NCI-H2227 (cell line): ENCODE measurements around the gene GLIPR1.
"Not testable (repeated sequence)": the region's sequence is repeated elsewhere in the genome, so short reads cannot be mapped to it uniquely, and the experiment has no call there.

ENCODE experiments used
- DNase-seq: peaks from one replicate; lab custom pipeline; 2025; ENCODE audit not compliant: unreplicated experiment; lab: John Stamatoyannopoulos, UW

Gene GLIPR1

DNA sequence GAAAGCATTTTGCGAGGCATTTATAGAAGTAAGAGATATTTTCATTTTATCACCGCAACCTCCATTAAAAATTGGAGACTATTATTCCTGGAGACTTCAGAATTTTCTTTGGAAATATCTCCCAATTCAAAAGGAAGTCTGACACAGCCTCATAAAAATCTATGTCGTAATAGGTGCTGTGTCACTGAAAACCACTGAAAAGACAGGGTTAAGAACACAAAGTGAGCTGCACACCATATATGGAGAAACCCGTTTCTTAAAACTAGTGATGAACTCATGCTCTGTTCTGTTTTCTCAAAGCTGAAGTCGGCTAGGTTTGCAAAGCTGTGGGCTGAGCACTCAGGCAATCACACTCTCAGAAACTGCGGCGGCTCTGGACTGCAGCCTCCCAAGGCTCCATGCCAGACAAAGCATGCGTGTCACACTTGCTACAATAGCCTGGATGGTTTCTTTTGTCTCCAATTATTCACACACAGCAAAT is at the start of gene GLIPR1:
Gene GLIPR1 (plus strand): TSS at position 287 of the 481 bp plus-strand sequence. CDS start 126 bp downstream, at position 413.
- peak; percentile 12 for DNase-seq

DNA sequence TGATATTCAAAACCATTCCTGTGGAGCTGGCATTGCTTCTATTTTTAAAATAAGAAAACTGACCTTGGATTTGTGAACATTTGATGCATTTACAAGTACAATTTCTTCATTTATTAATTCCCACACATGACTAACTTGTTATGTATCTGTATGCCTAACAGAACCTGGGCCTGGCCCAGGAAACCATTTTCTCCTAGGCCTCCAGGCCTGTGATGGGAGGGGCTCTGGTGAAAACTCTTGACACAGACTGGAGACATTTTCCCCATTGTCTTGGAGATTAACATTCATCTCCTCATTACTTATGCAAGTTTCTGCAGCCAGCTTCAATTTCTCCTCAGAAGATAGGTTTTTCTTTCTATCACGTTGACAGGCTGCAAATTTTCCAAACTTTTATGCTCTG is 47.6 kb upstream of the GLIPR1 start:
- no peak for DNase-seq

- no peak for DNase-seq
Observed at GRCh38 chr12:75437564-75437963, 43.0 kb upstream of the GLIPR1 start.

- no peak for DNase-seq
Observed at GRCh38 chr12:75438059-75438754, 42.3 kb upstream of the GLIPR1 start.

- no peak for DNase-seq
Observed at GRCh38 chr12:75439048-75439447, 41.5 kb upstream of the GLIPR1 start.

GRCh38 chr12:75439930-75440329 is 40.6 kb upstream of the GLIPR1 start:
- DNase-seq, result no peak

DNA sequence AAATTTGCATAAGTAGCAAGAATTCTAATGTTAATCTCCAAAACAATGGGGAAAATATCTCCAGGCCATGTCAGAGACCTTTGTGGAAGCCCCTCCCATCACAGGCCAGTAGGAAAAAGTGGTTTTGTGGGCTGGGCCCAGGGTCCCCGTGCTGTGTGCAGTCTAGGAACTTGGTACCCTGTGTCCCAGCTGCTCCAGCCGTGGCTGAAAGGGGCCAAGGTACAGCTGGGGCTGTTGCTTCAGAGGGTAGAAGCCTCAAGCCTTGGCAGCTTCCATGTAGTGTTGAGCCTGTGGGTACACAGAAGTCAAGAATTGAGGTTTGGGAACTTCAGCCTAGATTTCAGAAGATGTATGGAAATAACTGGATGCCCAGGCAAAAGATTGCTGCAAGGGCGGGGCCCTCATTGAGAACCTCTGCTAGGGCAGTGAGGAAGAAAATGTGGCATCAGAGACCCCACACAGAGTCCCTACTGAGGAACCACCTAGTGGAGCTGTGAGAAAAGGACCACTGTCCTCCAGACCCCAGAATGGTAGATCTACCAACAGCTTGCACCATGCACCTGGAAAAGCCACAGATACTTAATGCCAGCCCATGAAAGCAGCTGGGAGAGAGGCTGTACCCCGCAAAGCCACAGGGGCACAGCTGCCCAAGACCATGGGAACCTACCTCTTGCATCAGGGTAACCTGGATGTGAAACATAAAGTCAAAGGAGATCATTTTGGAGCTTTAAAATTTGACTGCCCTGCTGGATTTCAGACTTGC is 38.7 kb upstream of the GLIPR1 start:
- DNase-seq, result not testable (repeated sequence)

DNA sequence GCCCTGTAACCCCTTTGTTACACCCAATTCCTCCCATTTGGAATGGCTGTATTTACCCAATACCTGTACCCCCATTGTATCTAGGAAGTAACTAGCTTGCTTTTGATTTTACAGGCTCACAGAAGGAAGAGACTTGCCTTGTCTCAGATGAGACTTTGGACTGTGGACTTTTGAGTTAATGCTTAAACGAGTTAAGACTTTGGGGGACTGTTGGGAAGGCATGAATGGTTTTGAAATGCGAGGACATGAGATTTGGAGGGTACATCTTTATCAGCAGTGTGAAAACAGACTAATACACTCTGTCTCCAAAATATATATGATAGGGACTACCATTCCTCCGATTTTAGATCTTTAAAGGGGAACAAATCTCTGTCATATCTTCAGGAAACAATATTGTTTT is 38.1 kb upstream of the GLIPR1 start:
- not testable (repeated sequence) for DNase-seq

DNA sequence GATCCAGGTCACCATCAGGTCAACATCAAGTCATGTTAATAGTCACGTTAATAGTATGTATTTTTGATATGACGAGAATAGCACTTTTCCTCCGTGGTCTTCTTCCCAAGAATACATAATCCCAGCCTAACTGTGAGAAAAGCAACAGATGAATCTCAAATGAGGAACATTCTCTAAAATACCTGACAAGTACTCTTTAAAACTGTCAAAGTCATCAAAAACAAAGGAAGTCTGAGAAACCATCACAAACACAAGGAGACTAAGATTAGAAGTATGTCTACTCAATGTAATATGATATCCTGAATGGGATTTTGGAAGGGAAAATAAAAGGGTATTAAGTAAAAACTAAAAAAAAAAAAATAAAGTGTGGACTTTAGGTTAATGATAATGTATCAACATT is 36.8 kb upstream of the GLIPR1 start:
- no peak for DNase-seq

DNA sequence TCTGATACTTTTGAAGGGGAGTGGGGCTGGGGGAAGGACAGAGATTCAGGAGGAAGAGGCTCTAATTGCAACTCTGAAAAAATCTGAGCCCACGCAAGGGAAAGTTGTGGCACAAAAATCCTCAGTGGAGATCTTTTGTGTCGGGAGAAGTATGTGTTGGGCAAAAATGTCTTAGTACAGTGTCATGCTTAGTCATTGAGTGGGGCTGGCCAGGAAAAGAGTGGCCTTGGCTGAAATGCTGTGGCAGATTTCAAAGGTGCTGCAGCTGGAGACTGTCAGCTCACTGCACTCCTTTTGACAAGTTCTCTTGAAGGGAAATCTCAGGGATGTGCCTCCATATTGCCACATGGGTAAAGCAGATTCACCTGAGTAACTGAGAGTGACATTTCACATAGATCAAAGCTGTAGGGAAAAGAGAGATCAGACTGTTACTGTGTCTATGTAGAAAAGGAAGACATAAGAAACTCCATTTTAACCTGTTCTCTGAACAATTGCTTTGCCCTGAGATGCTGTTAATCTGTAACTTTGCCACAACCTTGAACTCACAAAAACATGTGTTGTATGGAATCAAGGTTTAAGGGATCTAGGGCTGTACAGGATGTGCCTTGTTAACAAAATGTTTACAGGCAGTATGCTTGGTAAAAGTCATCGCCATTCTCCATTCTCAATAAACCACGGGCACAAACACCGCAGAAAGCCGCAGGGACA is 36.0 kb upstream of the GLIPR1 start:
- no peak for DNase-seq

- not testable (repeated sequence) for DNase-seq
Observed at GRCh38 chr12:75445137-75445507, 35.4 kb upstream of the GLIPR1 start.

DNA sequence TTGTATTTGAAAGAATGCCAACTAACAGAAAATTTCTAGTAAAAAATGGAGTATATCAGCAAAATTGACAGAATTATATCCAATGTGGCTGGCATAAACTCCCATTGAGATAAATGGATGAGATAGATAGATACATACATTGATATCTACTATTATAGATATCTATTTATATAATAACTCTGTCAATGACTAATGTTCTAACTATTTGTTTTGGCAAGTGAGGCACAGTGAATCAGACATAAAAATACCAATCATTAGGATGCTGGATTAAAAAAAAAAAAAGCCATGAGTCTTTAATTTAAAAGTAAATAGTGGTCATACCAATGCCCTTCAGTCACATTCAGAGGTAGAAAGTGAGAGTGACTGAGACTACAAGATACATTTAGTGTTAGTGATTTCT is 33.7 kb upstream of the GLIPR1 start:
- no peak for DNase-seq

DNA sequence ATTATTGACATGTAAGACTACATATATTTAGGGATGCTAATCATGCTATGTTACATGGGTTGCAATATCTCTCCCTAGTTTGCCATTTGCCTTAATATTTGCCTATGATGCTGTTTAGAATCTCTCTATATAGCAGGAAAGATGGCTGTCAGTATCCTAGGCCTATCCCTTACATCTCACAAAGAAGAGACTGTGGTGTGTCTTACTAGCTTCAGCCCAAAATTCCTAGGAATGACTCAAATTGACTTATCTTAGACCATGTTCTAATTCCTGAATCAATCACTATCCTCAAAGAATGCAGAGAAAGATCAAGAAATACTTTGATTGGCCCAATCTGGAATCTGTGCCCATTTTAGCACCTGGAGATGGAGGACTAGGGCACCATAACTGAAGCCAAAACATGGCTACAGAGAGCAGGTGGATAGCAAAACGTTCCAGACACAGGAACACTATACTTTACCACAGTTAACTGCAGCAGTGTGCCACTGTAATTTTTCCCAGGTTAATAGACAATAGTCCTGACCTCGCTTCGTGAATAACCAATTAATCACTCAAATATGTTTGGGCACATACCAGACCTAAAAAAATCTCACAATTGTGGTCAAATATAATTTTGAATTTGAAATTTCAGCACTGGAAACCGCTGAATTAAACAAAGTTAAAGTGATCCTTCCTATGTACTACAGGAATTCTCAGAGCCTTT is 32.7 kb upstream of the GLIPR1 start:
- no peak for DNase-seq

DNA sequence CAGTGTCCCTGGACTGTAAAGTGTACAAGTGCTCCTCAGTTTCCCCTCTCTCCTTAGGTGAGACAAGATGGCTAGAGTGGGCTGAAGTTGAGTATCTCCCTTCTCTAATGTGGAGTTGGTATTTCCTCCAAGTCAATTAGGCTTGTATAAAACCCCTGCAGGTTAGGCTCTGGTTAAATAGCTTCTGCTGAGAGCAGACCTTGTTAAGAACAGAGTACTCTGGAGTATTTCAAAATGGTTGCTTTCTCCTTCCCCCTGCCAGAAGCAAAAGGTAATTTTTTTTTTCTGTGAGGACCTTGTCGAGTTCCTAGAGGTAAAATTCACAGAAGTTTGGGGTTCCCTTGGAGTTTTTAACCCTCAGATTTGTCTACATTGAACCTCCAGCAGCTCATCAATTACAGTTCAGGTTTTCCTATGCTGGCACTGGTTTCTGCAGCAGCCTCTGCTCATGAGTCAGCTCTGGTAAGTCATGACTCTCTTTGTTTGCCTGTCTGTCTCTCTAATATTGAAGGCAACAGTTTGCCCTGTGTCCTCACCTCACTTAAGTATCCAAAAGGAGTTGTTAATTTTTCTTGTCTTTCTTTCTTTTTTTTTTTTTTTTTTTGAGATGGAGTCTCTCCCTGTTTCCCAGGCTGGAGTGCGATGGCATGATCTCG is 27.8 kb upstream of the GLIPR1 start:
- DNase-seq, result no peak

DNA sequence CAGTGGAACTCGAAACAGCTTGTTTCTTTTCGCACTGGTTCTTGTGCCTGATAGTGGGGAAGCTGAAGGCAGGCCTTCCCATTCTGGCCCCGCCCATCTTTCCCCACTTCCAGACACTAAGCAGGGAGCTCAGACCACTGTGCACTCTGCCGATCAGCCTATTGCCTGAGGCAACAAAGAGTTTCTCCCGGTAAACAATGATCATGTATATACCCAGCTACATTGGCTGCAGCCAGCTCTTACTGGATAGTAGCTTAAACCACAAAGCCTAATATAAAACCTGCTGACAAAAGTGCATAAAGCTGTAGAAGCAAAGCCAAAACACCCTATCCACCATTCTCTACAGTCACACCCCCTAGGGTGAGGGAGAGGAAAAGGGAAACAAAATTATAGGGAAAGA is 24.7 kb upstream of the GLIPR1 start:
- peak; percentile 13 for DNase-seq

- no peak for DNase-seq
Observed at GRCh38 chr12:75457191-75457590, 23.4 kb upstream of the GLIPR1 start.

DNA sequence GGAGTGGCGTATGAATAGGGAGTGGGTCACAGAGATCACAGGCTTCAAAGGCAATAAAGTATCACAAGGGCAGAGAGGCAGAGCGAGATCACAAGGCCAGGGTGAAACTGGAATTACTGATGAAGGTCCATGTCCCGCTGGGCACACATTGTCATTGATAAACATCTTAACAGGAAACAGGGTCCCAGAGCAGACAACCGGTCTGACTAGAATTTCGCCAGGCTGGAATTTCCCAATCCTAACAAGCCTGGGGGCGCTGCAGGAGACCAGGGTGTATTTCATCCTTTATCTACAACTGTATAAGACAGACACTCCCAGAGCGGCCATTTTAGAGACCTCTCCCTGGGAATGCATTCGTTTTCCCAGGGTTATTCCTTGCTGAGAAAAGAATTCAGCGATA is 22.7 kb upstream of the GLIPR1 start:
- not testable (repeated sequence) for DNase-seq

DNA sequence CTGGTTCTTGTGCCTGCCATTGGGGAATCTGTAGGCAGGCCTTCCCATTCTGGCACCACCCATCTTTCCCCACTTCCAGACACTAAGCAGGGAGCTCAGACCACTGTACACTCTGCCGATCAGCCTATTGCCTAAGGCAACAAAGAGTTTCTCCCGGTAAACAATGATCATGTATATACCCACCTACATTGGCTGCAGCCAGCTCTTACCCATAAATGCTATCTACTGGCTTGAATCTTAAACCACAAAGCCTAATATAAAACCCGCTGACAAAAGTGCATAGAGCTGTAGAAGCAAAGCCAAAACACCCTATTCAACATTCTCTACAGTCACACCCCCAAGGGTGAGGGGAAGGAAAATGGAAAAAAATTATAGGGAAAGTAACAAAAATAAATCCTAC is 20.8 kb upstream of the GLIPR1 start:
- DNase-seq, result no peak

- no peak for DNase-seq
Observed at GRCh38 chr12:75460204-75460603, 20.4 kb upstream of the GLIPR1 start.
